Activated CD4-positive, alpha-beta T cell treated with anti-CD3 and anti-CD28 coated beads for 36 hours (primary cell): ENCODE results near the gene MRTFB. TPM values are rescaled to one million over a fixed set of nuclear protein-coding genes. Genes with fewer than 3 reads are reported as not detected.
"Not testable (repeated sequence)": the region's sequence is repeated elsewhere in the genome, so short reads cannot be mapped to it uniquely, and the experiment has no call there.

Experiments used
- ATAC-seq: fragments of 200-7000 bp; cut with Tn5 transposase; one replicate; pipeline ENCODE4 v1.10.0; 2021; ENCODE audit warnings: mild to moderate bottlenecking, moderate library complexity
- CTCF ChIA-PET: fragments of 350-600 bp; sonication (Branson Sonifier 250); formaldehyde crosslinking; loops from one replicate; lab custom pipeline; 2021; ENCODE audit warnings: antibody characterized with exemption; lab: Charles Lee
- POLR2A ChIA-PET: fragments of 350-600 bp; sonication (Branson Sonifier 250); formaldehyde crosslinking; loops from one replicate; lab custom pipeline; 2021; ENCODE audit warnings: antibody characterized with exemption, inconsistent platforms; lab: Charles Lee
- DNase-seq: peaks from one replicate; pipeline ENCODE4 v3.0.0-alpha.2; 2020
- H3K27ac Mint-ChIP-seq: one replicate; pipeline ENCODE4 v1.8.0; 2021; ENCODE audit warnings: mixed read lengths
- H3K27me3 Mint-ChIP-seq: one replicate; pipeline ENCODE4 v1.8.0; 2021; ENCODE audit warnings: mixed read lengths
- H3K36me3 Mint-ChIP-seq: one replicate; pipeline ENCODE4 v1.8.0; 2021; ENCODE audit warnings: low read depth, mixed read lengths
- H3K4me1 Mint-ChIP-seq: one replicate; pipeline ENCODE4 v1.8.0; 2021; ENCODE audit warnings: mixed read lengths
- H3K4me3 Mint-ChIP-seq: one replicate; pipeline ENCODE4 v1.8.0; 2021; ENCODE audit warnings: mild to moderate bottlenecking, moderate library complexity, mixed read lengths
- H3K9me3 Mint-ChIP-seq: one replicate; pipeline ENCODE4 v1.8.0; 2021; ENCODE audit warnings: low read depth, mixed read lengths
- intact Hi-C, 2 experiments: fragments of 100-400 bp; cut with DNase I in 1 of 2; cut with micrococcal nuclease in 1 of 2; formaldehyde crosslinking; loops; one replicate each; pipeline versions ENCODE4 v1.14.2 to v1.15.1; 2022 to 2024; cut with DNase I, micrococcal nuclease
- total RNA-seq, 2 experiments: library from RNA; stranded (reverse); gene quantifications; one replicate each; pipeline ENCODE4 v1.2.3, GENCODE V29; 2021

MRTFB gene
- total RNA-seq, 2 experiments from 2014 or later, result 9.6 to 16.9 TPM

GRCh38 chr16:14121142-14121541 lies 50.0 kb downstream of the MRTFB start:
- Mint-ChIP-seq H3K9me3 (no peaks in the 10 kb centered on the region), H3K36me3 (peaks cover 8% of the 10 kb centered on the region), H3K27ac (no peak overlapping the region), H3K27me3 (no peaks in the 10 kb centered on the region), H3K4me3 (no peak overlapping the region), H3K4me1 (peaks cover 15% of the 10 kb centered on the region)
- DNase-seq (no peak), ATAC-seq (no peak)
- POLR2A ChIA-PET, result interaction anchor here (0.6 kb wide), 1 partner anchor 8 kb away, joined by 3 read pairs; no protein-coding TSS in a partner anchor
- intact Hi-C loops, result no loop called here
- CTCF ChIA-PET, result interaction anchor here (0.8 to 1.1 kb wide), 2 partner anchors 19 to 65 kb away, joined by 3 read pairs; no protein-coding TSS in a partner anchor

- ATAC-seq, result no peak
- no peaks in the 10 kb centered on the region for H3K9me3 Mint-ChIP-seq
- DNase-seq, result no peak
- H3K4me3 Mint-ChIP-seq, result no peak overlapping the region
- ChIA-PET CTCF (no interaction called here), POLR2A (no interaction called here)
- no peaks in the 10 kb centered on the region for H3K27me3 Mint-ChIP-seq
- no peak overlapping the region for H3K27ac Mint-ChIP-seq
- H3K4me1 Mint-ChIP-seq, result peaks cover 15% of the 10 kb centered on the region
- intact Hi-C loops, result no loop called here
- H3K36me3 Mint-ChIP-seq, result peaks cover 8% of the 10 kb centered on the region
Measured at GRCh38 chr16:14121872-14122271, 50.8 kb downstream of the MRTFB start.

GRCh38 chr16:14122430-14122829 lies 51.3 kb downstream of the MRTFB start:
- peaks cover 15% of the 10 kb centered on the region for H3K4me1 Mint-ChIP-seq
- CTCF ChIA-PET, intact Hi-C loops, POLR2A ChIA-PET, ATAC-seq, H3K27ac Mint-ChIP-seq, H3K9me3 Mint-ChIP-seq, H3K36me3 Mint-ChIP-seq, H3K4me3 Mint-ChIP-seq, H3K27me3 Mint-ChIP-seq, DNase-seq: not testable (repeated sequence)

- DNase-seq, result no peak
- no peaks in the 10 kb centered on the region for H3K27me3 Mint-ChIP-seq
- intact Hi-C loops, result no loop called here
Measured at GRCh38 chr16:14125000-14125681, 54.0 kb downstream of the MRTFB start.

GRCh38 chr16:14125708-14126107 lies 54.6 kb downstream of the MRTFB start:
- DNase-seq (no peak), ATAC-seq (no peak)
- H3K27me3 Mint-ChIP-seq, result no peaks in the 10 kb centered on the region
- peaks cover 7% of the 10 kb centered on the region for H3K4me1 Mint-ChIP-seq
- ChIA-PET CTCF (interaction anchor here (0.7 kb wide), 1 partner anchor 167 kb away, joined by 3 read pairs; no protein-coding TSS in a partner anchor), POLR2A (no interaction called here)
- intact Hi-C loops, result no loop called here
- no peaks in the 10 kb centered on the region for H3K9me3 Mint-ChIP-seq
- H3K36me3 Mint-ChIP-seq, result peaks cover 8% of the 10 kb centered on the region
- H3K4me3 Mint-ChIP-seq, result no peak overlapping the region
- no peak overlapping the region for H3K27ac Mint-ChIP-seq

More at GRCh38 chr16:14125000-14125681, 54.0 kb downstream of the MRTFB start:
- Mint-ChIP-seq H3K27ac (no peak overlapping the region), H3K9me3 (no peaks in the 10 kb centered on the region), H3K36me3 (peaks cover 5% of the 10 kb centered on the region), H3K4me1 (peaks cover 12% of the 10 kb centered on the region), H3K4me3 (no peak overlapping the region)
- POLR2A ChIA-PET, result no interaction called here
- CTCF ChIA-PET, result interaction anchor here (0.7 to 0.8 kb wide), 2 partner anchors 125 to 167 kb away, joined by 3 read pairs; no protein-coding TSS in a partner anchor
- ATAC-seq, result no peak

- ATAC-seq, result no peak
- intact Hi-C loops, result no loop called here
- Mint-ChIP-seq H3K36me3 (peaks cover 4% of the 10 kb centered on the region), H3K27ac (no peak overlapping the region), H3K4me1 (no peaks in the 10 kb centered on the region), H3K9me3 (no peaks in the 10 kb centered on the region), H3K27me3 (no peaks in the 10 kb centered on the region), H3K4me3 (no peak overlapping the region)
- POLR2A ChIA-PET, result no interaction called here
- no peak for DNase-seq
- CTCF ChIA-PET, result interaction anchor here (0.6 to 1.6 kb wide), 2 partner anchors 11 to 198 kb away, joined by 3 read pairs; no protein-coding TSS in a partner anchor
Measured at GRCh38 chr16:14128097-14128496, 57.0 kb downstream of the MRTFB start.

- no peak overlapping the region for H3K4me3 Mint-ChIP-seq
- intact Hi-C loops, result no loop called here
- DNase-seq (no peak), ATAC-seq (no peak)
- no peaks in the 10 kb centered on the region for H3K4me1 Mint-ChIP-seq
- H3K36me3 Mint-ChIP-seq, result peaks cover 4% of the 10 kb centered on the region
- ChIA-PET CTCF (no interaction called here), POLR2A (interaction anchor here (0.6 kb wide), 1 partner anchor 8 kb away, joined by 3 read pairs; no protein-coding TSS in a partner anchor)
- H3K9me3 Mint-ChIP-seq, result no peaks in the 10 kb centered on the region
- no peak overlapping the region for H3K27ac Mint-ChIP-seq
- H3K27me3 Mint-ChIP-seq, result no peaks in the 10 kb centered on the region
Measured at GRCh38 chr16:14129502-14129901, 58.4 kb downstream of the MRTFB start.

GRCh38 chr16:14131774-14132695 lies 60.9 kb downstream of the MRTFB start:
- H3K27ac Mint-ChIP-seq, result no peak overlapping the region
- H3K4me3 Mint-ChIP-seq, result no peak overlapping the region
- DNase-seq (no peak), ATAC-seq (no peak)
- POLR2A ChIA-PET, result no interaction called here
- no peaks in the 10 kb centered on the region for H3K4me1 Mint-ChIP-seq
- intact Hi-C loops, result no loop called here
- H3K9me3 Mint-ChIP-seq, result no peaks in the 10 kb centered on the region
- peaks cover 4% of the 10 kb centered on the region for H3K36me3 Mint-ChIP-seq
- H3K27me3 Mint-ChIP-seq, result no peaks in the 10 kb centered on the region
- CTCF ChIA-PET, result no interaction called here

GRCh38 chr16:14132696-14133048 lies 61.6 kb downstream of the MRTFB start:
- Mint-ChIP-seq H3K9me3 (no peaks in the 10 kb centered on the region), H3K4me3 (no peak overlapping the region), H3K36me3 (peaks cover 4% of the 10 kb centered on the region), H3K4me1 (no peaks in the 10 kb centered on the region), H3K27ac (no peak overlapping the region), H3K27me3 (no peaks in the 10 kb centered on the region)
- no peak for ATAC-seq
- ChIA-PET CTCF (no interaction called here), POLR2A (no interaction called here)
- no peak for DNase-seq
- intact Hi-C loops, result no loop called here

GRCh38 chr16:14133907-14134306 lies 62.8 kb downstream of the MRTFB start:
- POLR2A ChIA-PET, result no interaction called here
- no peaks in the 10 kb centered on the region for H3K4me1 Mint-ChIP-seq
- H3K27ac Mint-ChIP-seq, result no peak overlapping the region
- CTCF ChIA-PET, result no interaction called here
- DNase-seq (no peak), ATAC-seq (no peak)
- H3K27me3 Mint-ChIP-seq, result no peaks in the 10 kb centered on the region
- no peak overlapping the region for H3K4me3 Mint-ChIP-seq
- intact Hi-C loops, result no loop called here
- peaks cover 10% of the 10 kb centered on the region for H3K36me3 Mint-ChIP-seq
- H3K9me3 Mint-ChIP-seq, result peaks cover 5% of the 10 kb centered on the region

- intact Hi-C loops, result no loop called here
- Mint-ChIP-seq H3K9me3 (peaks cover 5% of the 10 kb centered on the region), H3K4me1 (no peaks in the 10 kb centered on the region), H3K36me3 (peaks cover 19% of the 10 kb centered on the region), H3K27ac (no peak overlapping the region), H3K27me3 (no peaks in the 10 kb centered on the region), H3K4me3 (no peak overlapping the region)
- CTCF ChIA-PET, result no interaction called here
- DNase-seq (no peak), ATAC-seq (no peak)
- POLR2A ChIA-PET, result no interaction called here
Measured at GRCh38 chr16:14135704-14136103, 64.6 kb downstream of the MRTFB start.
